Heart left ventricle (tissue), 13 donors: ENCODE data around the gene SCN5A.

ENCODE experiments used
- POLR2A ChIP-seq, 2 donors: fragments of 450-650 bp; IDR thresholded peaks; one replicate each; pipeline ENCODE4 v1.6.1; 2017; ENCODE audit warnings: antibody characterized with exemption in 2 of 2, mild to moderate bottlenecking in 2 of 2, moderate library complexity in 2 of 2
- TF ChIP-seq, protein P1 (sequence below), 12 donors: fragments of 200-600 bp; sonication (generic) in 4 of 12; IDR thresholded peaks; one replicate each; pipeline versions ENCODE4 v1.5.0 to v1.8.0; 2018 to 2022; ENCODE audit warnings: antibody characterized with exemption in 12 of 12, mild to moderate bottlenecking in 5 of 12
- donor health status: ischemic (EF 13 %, LVEDD 7.1; RV severe dilation, severe dysfunction).
- donor health status: DM: no; HTN: yes; CAD: no.
- donor health status: DM: no; HTN: no; CAD: no.
- donor health status: ischemic (EF 25% LVEDD 6.9; RV normal size, moderate dysfunction).
- donor health status: ischemic (EF 25% LVEDD 5.7; RV mildly dilated, moderate dysfunction).
- donor health status: ischemic (EF 35%, LVEDD 5.7; RV mildly dilated, moderate dysfunction).
- donor health status: nonischemic (EF 11% LVEDD 7.7; RV severe dilation, severe dysfunction).
- donor health status: DM: yes; HTN: yes; CAD: no.
- donor health status: PGD.
- donor health status: ischemic (EF 29% LVEDD 5.4; RV normal size, mild dysfunction).
- donor health status: nonischemic (EF 23%, LVEDD 6.1; RV moderate dilation, normal function).

DNA sequence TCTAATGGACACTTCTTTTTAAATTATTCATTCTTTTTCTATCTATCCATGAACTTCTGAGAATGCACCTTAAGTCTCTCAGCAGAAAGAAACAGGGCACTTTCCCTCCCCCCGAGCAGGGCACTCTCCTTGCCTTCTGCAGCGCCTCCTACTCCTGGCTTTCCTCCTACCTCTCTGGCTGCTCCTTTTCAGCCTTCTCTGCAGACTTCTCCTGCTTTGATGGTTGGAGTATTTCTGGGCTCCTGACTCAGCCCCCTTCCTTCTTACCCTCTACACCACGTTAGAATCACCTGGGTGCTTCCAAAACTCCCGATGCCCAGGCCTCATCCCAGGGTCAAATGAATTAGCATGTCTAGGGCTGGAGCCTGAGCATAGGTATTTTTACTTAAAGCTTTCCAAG, 3.4 kb downstream of the SCN5A start:
- TF ChIP-seq, protein P1, sequence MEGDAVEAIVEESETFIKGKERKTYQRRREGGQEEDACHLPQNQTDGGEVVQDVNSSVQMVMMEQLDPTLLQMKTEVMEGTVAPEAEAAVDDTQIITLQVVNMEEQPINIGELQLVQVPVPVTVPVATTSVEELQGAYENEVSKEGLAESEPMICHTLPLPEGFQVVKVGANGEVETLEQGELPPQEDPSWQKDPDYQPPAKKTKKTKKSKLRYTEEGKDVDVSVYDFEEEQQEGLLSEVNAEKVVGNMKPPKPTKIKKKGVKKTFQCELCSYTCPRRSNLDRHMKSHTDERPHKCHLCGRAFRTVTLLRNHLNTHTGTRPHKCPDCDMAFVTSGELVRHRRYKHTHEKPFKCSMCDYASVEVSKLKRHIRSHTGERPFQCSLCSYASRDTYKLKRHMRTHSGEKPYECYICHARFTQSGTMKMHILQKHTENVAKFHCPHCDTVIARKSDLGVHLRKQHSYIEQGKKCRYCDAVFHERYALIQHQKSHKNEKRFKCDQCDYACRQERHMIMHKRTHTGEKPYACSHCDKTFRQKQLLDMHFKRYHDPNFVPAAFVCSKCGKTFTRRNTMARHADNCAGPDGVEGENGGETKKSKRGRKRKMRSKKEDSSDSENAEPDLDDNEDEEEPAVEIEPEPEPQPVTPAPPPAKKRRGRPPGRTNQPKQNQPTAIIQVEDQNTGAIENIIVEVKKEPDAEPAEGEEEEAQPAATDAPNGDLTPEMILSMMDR (IDR thresholded peaks at IDR 0.05) = no peak
- TF ChIP-seq POLR2A (IDR thresholded peaks at IDR 0.05) = no peak
